Stimulated activated naive CD4-positive, alpha-beta T cell treated with Interleukin-2 at 50 U/mL for 16 hours (primary cell): Measurements from ENCODE around the gene MSANTD1.

Experiments used
- DNase-seq: peaks from one replicate; lab custom pipeline; 2025; lab: John Stamatoyannopoulos, UW

MSANTD1 gene

GRCh38 chr4:3248178-3248480 lies 830 bp upstream of the MSANTD1 start:
- DNase-seq, result no peak

GRCh38 chr4:3249711-3250437 lies 915 bp downstream of the MSANTD1 start:
- no peak for DNase-seq

GRCh38 chr4:3250438-3250955 lies 1.5 kb downstream of the MSANTD1 start:
- no peak for DNase-seq

DNA sequence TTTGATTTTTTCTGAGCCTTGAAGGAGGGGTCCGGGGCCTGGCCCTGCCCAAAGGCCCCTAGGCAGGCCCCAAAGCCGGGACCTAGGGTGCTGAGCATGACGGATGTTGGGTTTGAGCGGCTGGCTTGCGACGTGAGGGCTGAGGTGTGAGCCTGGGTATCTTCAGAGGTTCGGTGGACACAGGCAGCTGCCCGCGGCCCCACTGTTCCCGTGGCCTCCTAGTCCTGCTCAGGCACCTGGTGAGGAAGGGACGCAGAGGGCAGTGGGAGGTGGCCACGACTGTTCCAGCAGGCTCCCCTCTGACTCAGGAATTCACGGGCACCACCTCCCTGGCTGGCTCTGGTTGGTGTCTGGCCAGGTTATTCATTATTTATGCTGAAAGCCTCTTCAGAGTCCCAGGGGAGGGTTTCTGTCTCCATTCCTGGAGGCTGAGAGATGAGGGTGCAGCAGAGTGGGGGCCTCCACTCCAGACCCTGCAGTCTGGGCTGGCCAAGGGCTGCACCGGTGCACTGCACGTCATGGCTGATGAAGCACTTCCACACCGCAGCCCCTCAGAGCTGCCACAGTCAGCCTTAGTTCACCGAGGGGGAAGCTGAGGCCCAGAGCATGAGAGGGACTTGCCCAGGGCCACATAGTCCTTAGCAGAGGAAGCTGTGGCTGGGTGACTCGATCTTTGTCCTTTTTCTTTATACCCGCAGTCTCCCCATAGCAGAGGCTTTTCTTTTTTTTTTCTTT lies 2.2 kb downstream of the MSANTD1 start:
- no peak for DNase-seq

GRCh38 chr4:3251691-3252479 lies 2.9 kb downstream of the MSANTD1 start:
- no peak for DNase-seq

GRCh38 chr4:3252480-3252828 lies 3.5 kb downstream of the MSANTD1 start:
- no peak for DNase-seq

DNA sequence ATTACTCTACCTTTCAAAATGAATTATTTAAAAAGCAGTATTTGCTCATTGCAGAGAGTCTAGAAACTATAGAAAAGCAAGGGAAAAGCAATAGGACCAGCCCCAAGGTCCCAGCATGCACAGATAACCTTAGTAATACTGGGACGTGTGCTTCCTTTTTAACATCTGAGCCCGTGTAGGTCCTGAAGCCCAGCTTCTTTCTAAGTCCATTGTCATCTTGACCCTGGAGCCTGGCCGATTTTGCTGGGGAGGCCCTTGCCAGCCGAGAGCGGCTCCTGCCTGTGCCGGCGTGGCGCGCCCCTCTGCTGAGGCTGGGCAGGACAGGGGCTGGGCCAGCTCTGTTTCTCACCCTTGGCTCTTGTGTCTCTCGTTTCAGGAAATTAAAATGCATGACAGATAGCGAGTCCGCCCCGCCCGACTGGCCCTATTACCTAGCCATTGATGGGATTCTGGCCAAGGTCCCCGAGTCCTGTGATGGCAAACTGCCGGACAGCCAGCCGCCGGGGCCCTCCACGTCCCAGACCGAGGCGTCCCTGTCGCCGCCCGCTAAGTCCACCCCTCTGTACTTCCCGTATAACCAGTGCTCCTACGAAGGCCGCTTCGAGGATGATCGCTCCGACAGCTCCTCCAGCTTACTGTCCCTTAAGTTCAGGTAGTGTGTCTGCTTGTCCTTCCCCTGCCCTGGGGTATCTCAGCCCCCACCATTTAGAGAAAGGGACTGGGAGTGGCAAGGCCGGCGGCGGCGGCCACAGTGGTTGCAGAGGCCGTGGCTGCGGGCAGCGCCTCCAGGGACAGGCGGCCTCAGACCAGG lies 4.1 kb downstream of the MSANTD1 start:
- DNase-seq, result no peak

DNA sequence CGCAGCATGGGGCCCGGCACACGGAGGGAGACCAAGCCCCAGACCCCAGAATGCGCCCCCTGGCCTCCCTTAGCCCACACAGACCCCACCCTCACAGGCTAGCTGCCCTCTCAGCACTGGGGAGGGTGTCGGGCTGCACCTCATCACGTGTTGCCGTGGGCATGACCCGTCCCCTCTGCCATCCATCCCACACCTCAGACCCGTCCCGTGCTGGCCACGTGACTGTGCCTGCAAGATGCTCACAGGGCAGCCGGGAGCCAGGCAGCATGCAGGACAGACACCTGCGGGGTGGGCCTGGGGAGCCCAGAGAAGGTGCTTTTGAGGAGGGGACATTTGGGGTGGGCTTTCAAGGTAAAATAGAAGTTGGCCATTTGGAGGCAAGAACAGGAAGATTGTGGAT lies 4.8 kb downstream of the MSANTD1 start:
- no peak for DNase-seq

DNA sequence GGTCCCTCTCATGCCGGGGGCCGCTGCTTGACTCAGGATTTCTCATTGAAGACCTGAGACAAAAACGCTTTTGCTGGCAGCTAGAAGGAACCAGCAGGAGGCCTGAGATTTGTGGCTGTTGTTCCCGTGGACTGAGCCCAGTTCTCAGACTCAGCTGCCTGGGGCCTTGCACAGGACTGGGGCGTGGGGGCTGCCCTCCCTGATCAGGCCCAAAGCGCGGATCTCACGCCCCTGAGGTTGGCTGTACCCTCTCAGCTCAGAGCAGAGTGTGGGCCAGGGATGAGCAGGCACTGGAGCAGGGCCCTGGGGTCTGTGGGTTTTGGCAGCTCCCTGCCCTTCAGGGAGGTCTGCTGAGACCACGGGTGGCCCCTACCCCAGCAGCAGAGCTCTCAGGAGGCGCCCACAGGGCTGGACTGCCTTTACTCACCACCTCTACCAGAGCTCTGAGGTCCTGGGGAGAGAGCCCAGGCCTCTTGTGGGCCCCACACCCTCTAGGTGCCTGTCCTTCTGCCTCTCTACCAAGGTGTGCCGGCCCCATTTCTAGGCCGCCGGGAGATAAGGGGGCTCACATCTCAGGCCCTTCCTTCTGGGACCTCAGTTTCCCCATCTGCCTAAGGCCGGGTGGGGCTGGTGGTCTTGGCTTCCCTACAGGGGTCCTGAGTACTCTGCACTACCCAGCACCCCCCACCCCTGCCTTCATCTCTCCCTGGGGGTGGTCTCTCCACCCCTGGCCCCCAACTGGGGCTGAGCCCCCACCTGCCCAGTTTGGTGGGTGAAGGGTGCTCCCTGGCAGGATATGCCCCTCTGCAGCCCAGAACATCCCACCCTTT lies 5.6 kb downstream of the MSANTD1 start:
- DNase-seq, result no peak

- DNase-seq, result no peak
These were observed 6.7 kb downstream of the MSANTD1 start for GRCh38 chr4:3255611-3256186.

DNA sequence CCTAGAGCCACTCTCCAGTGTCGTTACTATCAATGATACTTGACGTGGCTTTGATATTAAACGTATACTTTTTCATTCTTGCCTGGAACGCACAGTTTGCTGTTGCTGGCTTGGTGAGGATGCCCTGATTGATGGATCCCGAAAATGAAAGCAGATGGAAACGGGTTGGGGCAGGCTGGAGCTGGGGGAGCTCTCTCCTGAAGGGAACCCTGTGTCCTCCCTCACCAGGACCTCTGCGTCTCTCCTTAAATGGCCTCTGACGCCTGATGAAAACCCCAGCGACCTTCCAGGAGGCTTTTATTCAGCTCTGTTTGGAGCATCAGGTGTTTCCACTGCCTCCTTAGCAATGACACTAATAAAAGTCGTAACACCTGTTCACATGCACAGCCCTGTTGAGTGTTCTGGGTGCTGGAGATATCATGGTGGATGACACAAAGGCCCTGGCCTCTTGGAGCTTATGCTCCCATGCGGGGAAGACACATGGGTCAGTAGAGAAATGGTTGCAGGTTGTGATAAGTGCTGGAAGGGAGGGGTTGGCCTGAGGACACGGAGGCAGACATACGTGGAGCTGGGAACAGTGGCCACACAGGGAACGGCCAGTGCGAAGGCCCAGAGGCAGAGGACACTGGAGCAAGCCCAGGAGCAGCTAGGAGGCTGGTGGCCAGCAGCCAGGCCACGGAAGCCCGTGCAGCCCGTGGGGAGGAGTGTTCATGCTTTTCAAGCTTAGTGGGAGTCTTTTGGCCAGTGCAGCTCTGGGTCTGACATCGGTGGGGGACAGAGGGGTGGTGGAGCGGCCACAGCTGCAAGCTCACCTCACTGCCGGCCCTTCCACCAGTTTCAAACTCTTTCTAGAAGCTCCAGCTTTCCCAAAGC lies 7.5 kb downstream of the MSANTD1 start:
- DNase-seq, result no peak

DNA sequence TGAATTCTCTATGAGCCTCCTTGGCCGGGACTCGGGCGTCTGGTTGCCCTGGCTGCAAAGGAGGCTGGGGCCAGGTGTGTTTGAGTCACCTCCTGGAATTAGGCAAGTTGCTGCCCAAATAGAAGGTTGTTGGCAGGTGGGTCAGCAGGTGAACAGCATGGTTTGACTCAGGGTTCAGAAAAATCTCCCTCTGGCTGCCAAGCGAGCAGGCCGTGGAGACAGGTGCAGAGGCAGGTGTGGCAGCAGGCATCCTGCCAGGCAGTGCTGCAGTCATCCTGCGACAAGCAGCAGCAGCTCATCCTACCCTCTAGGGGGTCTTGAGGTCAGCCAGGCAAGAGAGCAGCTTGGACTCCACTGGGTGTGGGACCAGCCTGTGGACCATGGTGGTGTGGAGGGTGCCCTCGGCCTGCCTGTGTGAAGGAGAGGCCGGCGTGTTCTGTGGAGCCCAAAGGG lies 8.2 kb downstream of the MSANTD1 start:
- no peak for DNase-seq

- no peak for DNase-seq
These were observed 8.9 kb downstream of the MSANTD1 start for GRCh38 chr4:3257556-3258482.

DNA sequence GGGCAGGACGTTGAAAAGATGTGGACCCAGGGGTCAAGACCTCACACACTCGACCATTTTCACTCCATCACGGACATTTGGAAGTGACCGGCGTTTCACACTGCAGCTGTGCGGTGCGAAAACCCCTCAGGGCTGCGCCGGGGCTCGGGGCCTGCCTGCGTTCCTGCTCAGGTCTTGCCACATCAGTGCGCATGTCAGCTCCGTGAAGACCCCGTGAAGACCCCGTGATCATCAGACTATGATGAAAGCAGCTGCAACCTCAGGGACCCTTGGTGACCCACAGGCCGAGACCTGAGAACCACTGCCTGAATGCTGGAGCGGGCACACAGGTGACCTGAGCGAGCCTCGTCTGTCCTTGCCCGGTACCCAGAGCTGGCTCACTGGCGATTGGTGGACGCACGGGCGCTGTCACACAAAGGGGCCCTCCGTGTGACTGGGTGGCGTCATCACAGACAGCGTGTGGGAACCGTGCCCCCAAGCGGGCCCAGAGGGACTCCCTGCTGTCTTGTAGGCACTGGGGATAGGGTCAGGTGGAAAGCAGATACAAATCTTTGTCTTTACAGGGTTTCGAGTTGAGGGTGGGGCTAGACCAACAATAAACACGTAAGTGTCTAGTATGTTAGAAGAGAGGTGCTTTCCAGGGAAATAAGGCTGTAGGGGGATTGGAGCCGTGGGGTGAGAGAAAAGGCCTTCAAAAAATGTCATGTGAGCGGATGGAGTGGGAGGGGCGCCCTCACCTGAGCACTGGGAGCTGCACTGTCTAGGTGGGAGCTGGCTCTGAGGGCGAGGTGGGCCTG lies 12.7 kb downstream of the MSANTD1 start:
- DNase-seq, result no peak

DNA sequence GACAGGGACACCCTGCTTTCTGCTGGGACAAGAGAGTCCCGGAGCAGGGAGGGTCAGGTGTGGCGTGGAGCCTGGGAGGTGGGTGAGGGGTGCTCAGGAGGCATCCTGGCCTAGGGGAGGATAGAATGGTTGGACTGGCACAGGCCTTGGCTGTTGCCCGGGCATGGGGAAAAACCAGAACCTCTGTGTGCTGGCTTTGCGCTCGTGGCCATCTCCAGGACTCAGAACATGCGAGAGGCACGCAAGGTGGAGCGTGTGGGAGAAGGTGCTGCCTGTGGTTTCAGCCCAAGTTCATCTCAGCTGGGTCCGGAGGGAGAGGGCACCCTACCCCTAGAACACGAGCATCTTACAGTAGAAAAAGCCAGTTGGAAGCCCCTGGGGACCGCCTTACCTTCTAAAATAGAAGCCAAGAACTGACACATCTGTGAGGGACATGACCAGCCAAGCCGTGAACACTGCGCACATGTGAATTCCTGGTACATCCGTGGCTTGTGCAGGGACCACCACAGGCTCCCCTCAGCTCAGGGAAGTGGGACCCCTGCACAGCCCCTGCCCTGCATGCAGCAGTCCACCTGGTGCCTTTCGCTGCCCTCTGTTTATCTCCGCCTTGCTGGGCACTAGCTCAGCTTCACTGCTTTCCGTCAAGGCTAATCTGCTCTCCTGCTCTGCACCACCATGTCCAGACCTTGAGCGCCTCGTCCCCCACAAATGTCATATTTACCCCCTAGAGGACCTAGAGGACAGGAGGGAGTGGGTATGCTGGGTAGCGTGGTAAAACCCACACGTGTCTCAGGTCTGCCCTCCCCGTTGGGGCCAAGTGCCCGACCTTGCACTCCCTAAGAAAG lies 13.5 kb downstream of the MSANTD1 start:
- DNase-seq, result no peak

- DNase-seq, result no peak
These were observed 14.3 kb downstream of the MSANTD1 start for GRCh38 chr4:3263053-3263875.
